ENCODE data around the gene HOXA9. TPM values are rescaled to one million over a fixed set of nuclear protein-coding genes. Genes with fewer than 3 reads are reported as not detected.
A peak's percentile ranks its signal among the peaks of the same experiment; 100 is the strongest.

Gene HOXA9
- total and polyA plus RNA-seq, 2 of the 8 experiments (the other 6 are each of a cell fraction or from before 2014, with no cell fraction given), result not detected

DNA sequence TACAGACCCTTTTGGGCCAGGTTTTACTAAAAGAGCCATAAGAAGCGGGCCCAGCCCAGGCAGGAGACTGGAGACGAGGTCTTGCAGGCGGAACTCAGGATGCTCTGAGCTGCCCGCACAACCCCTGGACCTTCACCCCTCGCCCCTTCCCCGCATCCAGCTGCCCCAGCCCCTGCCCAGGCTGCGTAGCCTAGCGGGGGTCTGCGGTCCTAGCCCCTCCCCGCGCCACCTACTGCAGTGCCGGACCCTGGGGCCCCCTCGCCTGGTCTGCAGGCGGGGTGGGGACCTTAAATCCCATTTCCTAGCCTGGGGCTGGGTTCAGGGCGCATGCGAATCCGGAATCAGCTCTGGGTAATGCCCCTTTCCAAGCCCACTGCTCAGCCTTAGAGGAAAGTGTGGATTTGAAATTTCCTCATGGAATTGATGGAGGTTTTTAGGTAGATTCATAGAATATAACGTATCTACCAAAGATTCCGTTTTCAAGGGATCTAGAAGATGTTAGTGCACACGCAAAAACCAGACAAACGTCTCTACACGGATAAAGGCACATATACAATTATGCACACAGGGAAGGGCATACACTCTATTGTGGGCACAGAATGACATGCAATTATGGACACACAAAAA is 12.4 kb downstream of the HOXA9 start (continued):
- TF ChIP-seq, protein P1, sequence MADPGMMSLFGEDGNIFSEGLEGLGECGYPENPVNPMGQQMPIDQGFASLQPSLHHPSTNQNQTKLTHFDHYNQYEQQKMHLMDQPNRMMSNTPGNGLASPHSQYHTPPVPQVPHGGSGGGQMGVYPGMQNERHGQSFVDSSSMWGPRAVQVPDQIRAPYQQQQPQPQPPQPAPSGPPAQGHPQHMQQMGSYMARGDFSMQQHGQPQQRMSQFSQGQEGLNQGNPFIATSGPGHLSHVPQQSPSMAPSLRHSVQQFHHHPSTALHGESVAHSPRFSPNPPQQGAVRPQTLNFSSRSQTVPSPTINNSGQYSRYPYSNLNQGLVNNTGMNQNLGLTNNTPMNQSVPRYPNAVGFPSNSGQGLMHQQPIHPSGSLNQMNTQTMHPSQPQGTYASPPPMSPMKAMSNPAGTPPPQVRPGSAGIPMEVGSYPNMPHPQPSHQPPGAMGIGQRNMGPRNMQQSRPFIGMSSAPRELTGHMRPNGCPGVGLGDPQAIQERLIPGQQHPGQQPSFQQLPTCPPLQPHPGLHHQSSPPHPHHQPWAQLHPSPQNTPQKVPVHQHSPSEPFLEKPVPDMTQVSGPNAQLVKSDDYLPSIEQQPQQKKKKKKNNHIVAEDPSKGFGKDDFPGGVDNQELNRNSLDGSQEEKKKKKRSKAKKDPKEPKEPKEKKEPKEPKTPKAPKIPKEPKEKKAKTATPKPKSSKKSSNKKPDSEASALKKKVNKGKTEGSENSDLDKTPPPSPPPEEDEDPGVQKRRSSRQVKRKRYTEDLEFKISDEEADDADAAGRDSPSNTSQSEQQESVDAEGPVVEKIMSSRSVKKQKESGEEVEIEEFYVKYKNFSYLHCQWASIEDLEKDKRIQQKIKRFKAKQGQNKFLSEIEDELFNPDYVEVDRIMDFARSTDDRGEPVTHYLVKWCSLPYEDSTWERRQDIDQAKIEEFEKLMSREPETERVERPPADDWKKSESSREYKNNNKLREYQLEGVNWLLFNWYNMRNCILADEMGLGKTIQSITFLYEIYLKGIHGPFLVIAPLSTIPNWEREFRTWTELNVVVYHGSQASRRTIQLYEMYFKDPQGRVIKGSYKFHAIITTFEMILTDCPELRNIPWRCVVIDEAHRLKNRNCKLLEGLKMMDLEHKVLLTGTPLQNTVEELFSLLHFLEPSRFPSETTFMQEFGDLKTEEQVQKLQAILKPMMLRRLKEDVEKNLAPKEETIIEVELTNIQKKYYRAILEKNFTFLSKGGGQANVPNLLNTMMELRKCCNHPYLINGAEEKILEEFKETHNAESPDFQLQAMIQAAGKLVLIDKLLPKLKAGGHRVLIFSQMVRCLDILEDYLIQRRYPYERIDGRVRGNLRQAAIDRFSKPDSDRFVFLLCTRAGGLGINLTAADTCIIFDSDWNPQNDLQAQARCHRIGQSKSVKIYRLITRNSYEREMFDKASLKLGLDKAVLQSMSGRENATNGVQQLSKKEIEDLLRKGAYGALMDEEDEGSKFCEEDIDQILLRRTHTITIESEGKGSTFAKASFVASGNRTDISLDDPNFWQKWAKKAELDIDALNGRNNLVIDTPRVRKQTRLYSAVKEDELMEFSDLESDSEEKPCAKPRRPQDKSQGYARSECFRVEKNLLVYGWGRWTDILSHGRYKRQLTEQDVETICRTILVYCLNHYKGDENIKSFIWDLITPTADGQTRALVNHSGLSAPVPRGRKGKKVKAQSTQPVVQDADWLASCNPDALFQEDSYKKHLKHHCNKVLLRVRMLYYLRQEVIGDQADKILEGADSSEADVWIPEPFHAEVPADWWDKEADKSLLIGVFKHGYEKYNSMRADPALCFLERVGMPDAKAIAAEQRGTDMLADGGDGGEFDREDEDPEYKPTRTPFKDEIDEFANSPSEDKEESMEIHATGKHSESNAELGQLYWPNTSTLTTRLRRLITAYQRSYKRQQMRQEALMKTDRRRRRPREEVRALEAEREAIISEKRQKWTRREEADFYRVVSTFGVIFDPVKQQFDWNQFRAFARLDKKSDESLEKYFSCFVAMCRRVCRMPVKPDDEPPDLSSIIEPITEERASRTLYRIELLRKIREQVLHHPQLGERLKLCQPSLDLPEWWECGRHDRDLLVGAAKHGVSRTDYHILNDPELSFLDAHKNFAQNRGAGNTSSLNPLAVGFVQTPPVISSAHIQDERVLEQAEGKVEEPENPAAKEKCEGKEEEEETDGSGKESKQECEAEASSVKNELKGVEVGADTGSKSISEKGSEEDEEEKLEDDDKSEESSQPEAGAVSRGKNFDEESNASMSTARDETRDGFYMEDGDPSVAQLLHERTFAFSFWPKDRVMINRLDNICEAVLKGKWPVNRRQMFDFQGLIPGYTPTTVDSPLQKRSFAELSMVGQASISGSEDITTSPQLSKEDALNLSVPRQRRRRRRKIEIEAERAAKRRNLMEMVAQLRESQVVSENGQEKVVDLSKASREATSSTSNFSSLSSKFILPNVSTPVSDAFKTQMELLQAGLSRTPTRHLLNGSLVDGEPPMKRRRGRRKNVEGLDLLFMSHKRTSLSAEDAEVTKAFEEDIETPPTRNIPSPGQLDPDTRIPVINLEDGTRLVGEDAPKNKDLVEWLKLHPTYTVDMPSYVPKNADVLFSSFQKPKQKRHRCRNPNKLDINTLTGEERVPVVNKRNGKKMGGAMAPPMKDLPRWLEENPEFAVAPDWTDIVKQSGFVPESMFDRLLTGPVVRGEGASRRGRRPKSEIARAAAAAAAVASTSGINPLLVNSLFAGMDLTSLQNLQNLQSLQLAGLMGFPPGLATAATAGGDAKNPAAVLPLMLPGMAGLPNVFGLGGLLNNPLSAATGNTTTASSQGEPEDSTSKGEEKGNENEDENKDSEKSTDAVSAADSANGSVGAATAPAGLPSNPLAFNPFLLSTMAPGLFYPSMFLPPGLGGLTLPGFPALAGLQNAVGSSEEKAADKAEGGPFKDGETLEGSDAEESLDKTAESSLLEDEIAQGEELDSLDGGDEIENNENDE (IDR thresholded peaks at IDR 0.05; ENCODE audit: insufficient replicate concordance, low read length), result no peak
- peak; percentile 96; the same call in 1 of the 2 replicates for TF ChIP-seq CBX8 (IDR thresholded peaks at IDR 0.05; ENCODE audit: borderline replicate concordance, low read depth, low read length)
- TF ChIP-seq CREB1 (IDR thresholded peaks at IDR 0.05), result no peak
- TF ChIP-seq CBX5 (IDR thresholded peaks at IDR 0.05; ENCODE audit: low read depth, low read length), result no peak
- no peak for TF ChIP-seq TAF7 (optimal IDR thresholded peaks at IDR 0.05; ENCODE audit: borderline replicate concordance, low read depth, low read length)

All from H1 (cell line).